T-helper 2 cell treated with Interferon-gamma antibody and Interleukin-4, amounts not matched to agents 5 μg/mL and 100 μg/mL, for 36 hours (primary cell): ENCODE results near the gene KISS1R.

ENCODE experiments used
- DNase-seq: peaks from one replicate; pipeline ENCODE4 v3.0.0; 2021; ENCODE audit warnings: low spot score
- H3K27ac Mint-ChIP-seq: one replicate; pipeline ENCODE4 v1.8.0; 2021; ENCODE audit warnings: mild to moderate bottlenecking, mixed read lengths
- H3K27me3 Mint-ChIP-seq: one replicate; pipeline ENCODE4 v1.8.0; 2021; ENCODE audit warnings: low read depth, mixed read lengths
- H3K36me3 Mint-ChIP-seq: one replicate; pipeline ENCODE4 v1.8.0; 2021; ENCODE audit warnings: low read depth, mixed read lengths
- H3K4me1 Mint-ChIP-seq: one replicate; pipeline ENCODE4 v1.8.0; 2021; ENCODE audit warnings: low read depth, mixed read lengths
- H3K4me3 Mint-ChIP-seq: one replicate; pipeline ENCODE4 v1.8.0; 2022; ENCODE audit warnings: mild to moderate bottlenecking, moderate library complexity, mixed read lengths
- H3K9me3 Mint-ChIP-seq: one replicate; pipeline ENCODE4 v1.8.0; 2021; ENCODE audit warnings: mixed read lengths

Gene KISS1R

GRCh38 chr19:960601-960938 lies 43.4 kb downstream of the KISS1R start:
- Mint-ChIP-seq H3K4me1 (peaks cover 9% of the 10 kb centered on the region), H3K36me3 (peaks cover 17% of the 10 kb centered on the region), H3K4me3 (no peak overlapping the region), H3K27me3 (no peaks in the 10 kb centered on the region), H3K9me3 (no peaks in the 10 kb centered on the region), H3K27ac (peak overlapping the region; percentile 26)
- DNase-seq: no peak

- Mint-ChIP-seq H3K4me3 (peak overlapping the region; percentile 54), H3K9me3 (no peaks in the 10 kb centered on the region), H3K27me3 (no peaks in the 10 kb centered on the region), H3K36me3 (peaks cover 21% of the 10 kb centered on the region), H3K27ac (peak overlapping the region; percentile 77), H3K4me1 (peaks cover 9% of the 10 kb centered on the region)
- DNase-seq: no peak
Measured at GRCh38 chr19:961866-962620, 44.9 kb downstream of the KISS1R start.

GRCh38 chr19:962683-963400 lies 45.7 kb downstream of the KISS1R start:
- Mint-ChIP-seq H3K27ac (no peak overlapping the region), H3K4me3 (no peak overlapping the region), H3K27me3 (no peaks in the 10 kb centered on the region), H3K36me3 (peaks cover 24% of the 10 kb centered on the region), H3K9me3 (no peaks in the 10 kb centered on the region), H3K4me1 (peaks cover 9% of the 10 kb centered on the region)
- DNase-seq: no peak

- Mint-ChIP-seq H3K4me3 (no peak overlapping the region), H3K4me1 (peaks cover 9% of the 10 kb centered on the region), H3K27ac (no peak overlapping the region), H3K27me3 (no peaks in the 10 kb centered on the region), H3K9me3 (no peaks in the 10 kb centered on the region), H3K36me3 (peaks cover 28% of the 10 kb centered on the region)
- DNase-seq: no peak
Measured at GRCh38 chr19:963486-963951, 46.4 kb downstream of the KISS1R start.

GRCh38 chr19:964116-964520 lies 47.0 kb downstream of the KISS1R start:
- Mint-ChIP-seq H3K27me3 (no peaks in the 10 kb centered on the region), H3K27ac (no peak overlapping the region), H3K4me1 (peaks cover 7% of the 10 kb centered on the region), H3K9me3 (no peaks in the 10 kb centered on the region), H3K36me3 (peaks cover 33% of the 10 kb centered on the region), H3K4me3 (no peak overlapping the region)
- no peak for DNase-seq

- Mint-ChIP-seq H3K4me1 (peaks cover 7% of the 10 kb centered on the region), H3K27me3 (no peaks in the 10 kb centered on the region), H3K9me3 (no peaks in the 10 kb centered on the region), H3K27ac (no peak overlapping the region), H3K4me3 (no peak overlapping the region), H3K36me3 (peaks cover 36% of the 10 kb centered on the region)
- no peak for DNase-seq
Measured at GRCh38 chr19:964761-965694, 47.9 kb downstream of the KISS1R start.

- Mint-ChIP-seq H3K27ac (no peak overlapping the region), H3K4me3 (no peak overlapping the region), H3K9me3 (peaks cover 5% of the 10 kb centered on the region), H3K27me3 (no peaks in the 10 kb centered on the region), H3K36me3 (peaks cover 49% of the 10 kb centered on the region), H3K4me1 (peaks cover 7% of the 10 kb centered on the region)
- DNase-seq: no peak
Measured at GRCh38 chr19:966485-967088, 49.5 kb downstream of the KISS1R start.
